ENCODE data around the gene ITCH. TPM values are rescaled to one million over a fixed set of nuclear protein-coding genes. Genes with fewer than 3 reads are reported as not detected.

The ITCH gene
- total RNA-seq, 1 experiment from 2014 or later = 138 TPM

DNA sequence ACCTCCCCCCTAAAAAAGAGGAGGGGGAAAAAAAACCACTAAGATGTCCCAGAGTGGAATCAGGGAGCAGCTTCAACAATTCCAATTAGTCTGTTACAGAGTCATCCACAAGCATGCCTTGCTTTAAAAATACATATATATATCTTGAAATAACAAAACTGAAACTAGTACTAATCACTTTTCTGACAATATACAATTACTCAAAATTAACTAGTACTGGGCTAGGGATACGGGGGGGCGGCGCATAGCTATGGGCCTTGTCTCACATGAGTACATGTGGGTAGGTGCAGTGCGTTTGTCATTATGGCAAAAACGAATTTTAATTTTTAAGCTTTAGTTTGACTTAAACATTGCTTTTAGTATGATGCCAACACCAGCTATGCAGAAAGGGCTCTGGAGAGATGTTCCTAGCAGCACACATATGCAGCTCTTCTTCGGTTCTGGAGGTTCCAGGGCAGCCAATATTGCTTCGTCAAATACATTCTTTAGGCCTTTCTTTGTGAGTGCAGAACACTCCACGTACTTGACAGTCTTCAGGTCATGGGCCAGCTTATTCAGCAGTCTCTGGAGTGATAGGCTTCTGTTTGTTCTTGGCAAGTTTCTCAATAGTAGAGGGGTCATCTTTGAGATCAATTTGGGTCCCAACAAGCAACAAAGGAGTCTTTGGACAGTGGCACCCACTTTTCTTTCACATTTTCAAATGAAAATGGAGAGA is 38.8 kb downstream of the ITCH start:
- H3K9me3 ChIP-seq = no peaks in the 10 kb centered on the region
- CTCF ChIA-PET = interaction anchor here (0.8 kb wide), 1 partner anchor 17 kb away, joined by 3 read pairs; no protein-coding TSS in a partner anchor
- H3K27me3 ChIP-seq (replicated peaks; ENCODE audit: control insufficient read depth, insufficient read depth, low read length) = no peaks in the 10 kb centered on the region
- TF ChIP-seq, protein P1, sequence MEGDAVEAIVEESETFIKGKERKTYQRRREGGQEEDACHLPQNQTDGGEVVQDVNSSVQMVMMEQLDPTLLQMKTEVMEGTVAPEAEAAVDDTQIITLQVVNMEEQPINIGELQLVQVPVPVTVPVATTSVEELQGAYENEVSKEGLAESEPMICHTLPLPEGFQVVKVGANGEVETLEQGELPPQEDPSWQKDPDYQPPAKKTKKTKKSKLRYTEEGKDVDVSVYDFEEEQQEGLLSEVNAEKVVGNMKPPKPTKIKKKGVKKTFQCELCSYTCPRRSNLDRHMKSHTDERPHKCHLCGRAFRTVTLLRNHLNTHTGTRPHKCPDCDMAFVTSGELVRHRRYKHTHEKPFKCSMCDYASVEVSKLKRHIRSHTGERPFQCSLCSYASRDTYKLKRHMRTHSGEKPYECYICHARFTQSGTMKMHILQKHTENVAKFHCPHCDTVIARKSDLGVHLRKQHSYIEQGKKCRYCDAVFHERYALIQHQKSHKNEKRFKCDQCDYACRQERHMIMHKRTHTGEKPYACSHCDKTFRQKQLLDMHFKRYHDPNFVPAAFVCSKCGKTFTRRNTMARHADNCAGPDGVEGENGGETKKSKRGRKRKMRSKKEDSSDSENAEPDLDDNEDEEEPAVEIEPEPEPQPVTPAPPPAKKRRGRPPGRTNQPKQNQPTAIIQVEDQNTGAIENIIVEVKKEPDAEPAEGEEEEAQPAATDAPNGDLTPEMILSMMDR (IDR thresholded peaks at IDR 0.05; ENCODE audit: insufficient read depth in 1 of 2, low read depth in 1 of 2, low read length in 1 of 2, severe bottlenecking in 1 of 2, unreplicated experiment in 1 of 2) = no peak
- no peak for DNase-seq
- H3K36me3 ChIP-seq (ENCODE audit: control insufficient read depth, insufficient read depth, low read length) = 0 out of 2 replicates have a peak, but pooled peaks cover 6% of the 10 kb centered on the region
- no TSS peak for BruUV-seq (replicated peaks)
- Mint-ChIP-seq H3K4me1 (ENCODE audit: low read depth, unreplicated experiment) (peaks cover 29% of the 10 kb centered on the region), H3K9me3 (ENCODE audit: unreplicated experiment) (no peaks in the 10 kb centered on the region), H3K27me3 (ENCODE audit: insufficient read depth, unreplicated experiment) (no peaks in the 10 kb centered on the region), H3K4me3 (ENCODE audit: unreplicated experiment) (no peak overlapping the region), H3K36me3 (ENCODE audit: insufficient read depth, unreplicated experiment) (peaks cover 72% of the 10 kb centered on the region), H3K27ac (ENCODE audit: unreplicated experiment) (no peak overlapping the region)
- intact Hi-C loops (cut with micrococcal nuclease; ENCODE audit: unreplicated experiment) = loop anchor here (2.0 kb wide), 1 partner anchor 89 kb away; no protein-coding TSS in a partner anchor
- POLR2A ChIA-PET = interaction anchor here (0.5 to 0.6 kb wide), 3 partner anchors 15 to 38 kb away, joined by 3 to 9 read pairs (median 6); no protein-coding TSS in a partner anchor
- no peak overlapping the region for H3K4me3 ChIP-seq (ENCODE audit: low read depth, low read length)
- H3K4me1 ChIP-seq = peaks cover 26% of the 10 kb centered on the region

- H3K27me3 ChIP-seq (replicated peaks; ENCODE audit: control insufficient read depth, insufficient read depth, low read length) = no peaks in the 10 kb centered on the region
- CTCF ChIA-PET = interaction anchor here (0.6 to 0.8 kb wide), 3 partner anchors 17 to 474 kb away, joined by 3 to 8 read pairs (median 4); partner anchors contain the start of gene ACSS2
- peaks cover 31% of the 10 kb centered on the region for H3K4me1 Mint-ChIP-seq (ENCODE audit: low read depth, unreplicated experiment)
- H3K27ac Mint-ChIP-seq (ENCODE audit: unreplicated experiment) = no peak overlapping the region
- no TSS peak for BruUV-seq (replicated peaks)
- peaks cover 69% of the 10 kb centered on the region for H3K36me3 Mint-ChIP-seq (ENCODE audit: insufficient read depth, unreplicated experiment)
- no peaks in the 10 kb centered on the region for H3K9me3 ChIP-seq
- intact Hi-C loops (cut with micrococcal nuclease; ENCODE audit: unreplicated experiment) = no loop called here
- DNase-seq = no peak
- no peaks in the 10 kb centered on the region for H3K27me3 Mint-ChIP-seq (ENCODE audit: insufficient read depth, unreplicated experiment)
- H3K36me3 ChIP-seq (ENCODE audit: control insufficient read depth, insufficient read depth, low read length) = 0 out of 2 replicates have a peak, but pooled peaks cover 6% of the 10 kb centered on the region
- TF ChIP-seq, protein P1 (IDR thresholded peaks at IDR 0.05; ENCODE audit: insufficient read depth in 1 of 2, low read depth in 1 of 2, low read length in 1 of 2, severe bottlenecking in 1 of 2, unreplicated experiment in 1 of 2) = no peak
- peaks cover 28% of the 10 kb centered on the region for H3K4me1 ChIP-seq
- POLR2A ChIA-PET = interaction anchor here (0.5 to 0.6 kb wide), 2 partner anchors 15 to 38 kb away, joined by 3 to 6 read pairs; no protein-coding TSS in a partner anchor
- no peak overlapping the region for H3K4me3 ChIP-seq (ENCODE audit: low read depth, low read length)
- H3K9me3 Mint-ChIP-seq (ENCODE audit: unreplicated experiment) = no peaks in the 10 kb centered on the region
- H3K4me3 Mint-ChIP-seq (ENCODE audit: unreplicated experiment) = no peak overlapping the region
Measured at GRCh38 chr20:34402461-34402860, 39.4 kb downstream of the ITCH start.

DNA sequence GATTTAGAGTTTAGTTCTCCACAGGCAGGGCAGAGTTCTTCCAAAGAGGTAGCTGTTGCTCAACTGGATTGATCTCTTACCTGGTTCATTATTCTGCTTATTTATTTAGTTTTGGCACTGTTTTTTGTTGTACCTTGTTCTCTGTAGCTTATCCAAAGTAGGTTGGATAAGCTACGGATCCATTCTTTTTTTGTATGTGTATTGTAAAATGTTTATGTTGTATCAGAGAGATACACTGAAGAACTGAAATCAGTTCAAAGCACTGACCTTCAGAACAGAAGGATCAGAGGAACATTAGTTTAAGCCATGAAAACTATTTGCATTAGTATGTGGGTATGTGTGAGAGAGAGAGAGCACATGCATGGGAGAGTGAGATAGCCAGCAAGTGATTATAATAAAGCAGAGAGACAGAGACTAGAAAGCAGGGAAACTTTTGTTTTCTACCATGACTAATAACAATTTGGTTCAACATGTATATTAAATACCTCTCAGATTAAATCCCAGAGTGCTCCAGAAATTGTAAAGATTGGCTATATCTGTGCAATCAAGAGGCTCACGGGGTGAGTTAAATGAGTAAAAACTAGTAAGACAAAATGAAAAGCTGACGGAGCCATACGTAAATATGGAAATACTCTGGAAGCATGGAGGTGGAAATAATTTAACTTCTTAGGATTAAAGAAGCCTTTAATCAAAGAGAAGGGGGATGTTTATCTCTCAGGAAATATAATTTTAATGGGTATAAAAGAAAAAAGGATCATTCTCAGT is 40.2 kb downstream of the ITCH start:
- H3K27ac Mint-ChIP-seq (ENCODE audit: unreplicated experiment) = no peak overlapping the region
- DNase-seq = no peak
- H3K9me3 Mint-ChIP-seq (ENCODE audit: unreplicated experiment) = no peaks in the 10 kb centered on the region
- peaks cover 69% of the 10 kb centered on the region for H3K36me3 Mint-ChIP-seq (ENCODE audit: insufficient read depth, unreplicated experiment)
- Histone ChIP-seq H3K4me1 (peaks cover 34% of the 10 kb centered on the region), H3K36me3 (ENCODE audit: control insufficient read depth, insufficient read depth, low read length) (0 out of 2 replicates have a peak, but pooled peaks cover 6% of the 10 kb centered on the region), H3K27me3 (replicated peaks; ENCODE audit: control insufficient read depth, insufficient read depth, low read length) (no peaks in the 10 kb centered on the region), H3K9me3 (no peaks in the 10 kb centered on the region), H3K4me3 (ENCODE audit: low read depth, low read length) (no peak overlapping the region)
- CTCF ChIA-PET = interaction anchor here (0.6 to 0.7 kb wide), 3 partner anchors 35 to 92 kb away, joined by 3 to 4 read pairs (median 4); no protein-coding TSS in a partner anchor
- H3K4me1 Mint-ChIP-seq (ENCODE audit: low read depth, unreplicated experiment) = peaks cover 34% of the 10 kb centered on the region
- intact Hi-C loops (cut with micrococcal nuclease; ENCODE audit: unreplicated experiment) = no loop called here
- no peaks in the 10 kb centered on the region for H3K27me3 Mint-ChIP-seq (ENCODE audit: insufficient read depth, unreplicated experiment)
- TF ChIP-seq, protein P1 (IDR thresholded peaks at IDR 0.05; ENCODE audit: insufficient read depth in 1 of 2, low read depth in 1 of 2, low read length in 1 of 2, severe bottlenecking in 1 of 2, unreplicated experiment in 1 of 2) = no peak
- POLR2A ChIA-PET = interaction anchor here (1.1 kb wide), 1 partner anchor 91 kb away, joined by 3 read pairs; no protein-coding TSS in a partner anchor
- no peak overlapping the region for H3K4me3 Mint-ChIP-seq (ENCODE audit: unreplicated experiment)
- BruUV-seq (replicated peaks) = TSS peak; percentile 7
